ENCODE measurements around the gene ARHGAP42.

GRCh38 chr11:100866453-100866852, 179.4 kb downstream of the ARHGAP42 start:
- TF ChIP-seq POLR2A (IDR thresholded peaks at IDR 0.05) (no peak), CTCF (IDR thresholded peaks at IDR 0.05) (no peak), EP300 (IDR thresholded peaks at IDR 0.05) (no peak)

Measured in ovary (tissue), 3 donors.